HG03196 (cell line): ENCODE measurements around the gene MFSD1.
A peak's percentile ranks its signal among the peaks of the same experiment; 100 is the strongest.

Experiments used
- ATAC-seq: cut with Tn5 transposase; IDR thresholded peaks from one replicate; pipeline ENCODE4 v1.9.1; 2021; ENCODE audit not compliant: unreplicated experiment

MFSD1 gene

GRCh38 chr3:158801696-158802408 is at the start of gene MFSD1:
Gene MFSD1, plus strand, starts transcription at chr3:158802054. Its CDS starts 99 bp downstream, at chr3:158802153.
- peak; percentile 99 for ATAC-seq

- no peak for ATAC-seq
Measured at GRCh38 chr3:158753854-158754253, 48.0 kb upstream of the MFSD1 start.

- ATAC-seq: no peak
Measured at GRCh38 chr3:158755421-158755820, 46.4 kb upstream of the MFSD1 start.

- ATAC-seq: no peak
Measured at GRCh38 chr3:158761350-158761749, 40.5 kb upstream of the MFSD1 start.

GRCh38 chr3:158762701-158763100 is 39.2 kb upstream of the MFSD1 start:
- ATAC-seq: no peak

GRCh38 chr3:158763421-158763820 is 38.4 kb upstream of the MFSD1 start:
- no peak for ATAC-seq

- no peak for ATAC-seq
Measured at GRCh38 chr3:158765518-158766205, 36.2 kb upstream of the MFSD1 start.

GRCh38 chr3:158766364-158766763 is 35.5 kb upstream of the MFSD1 start:
- no peak for ATAC-seq

GRCh38 chr3:158768361-158768787 is 33.5 kb upstream of the MFSD1 start:
- ATAC-seq: no peak

- ATAC-seq: no peak
Measured at GRCh38 chr3:158768881-158769543, 32.8 kb upstream of the MFSD1 start.

- ATAC-seq: no peak
Measured at GRCh38 chr3:158769549-158769948, 32.3 kb upstream of the MFSD1 start.

- no peak for ATAC-seq
Measured at GRCh38 chr3:158769952-158770740, 31.7 kb upstream of the MFSD1 start.

- no peak for ATAC-seq
Measured at GRCh38 chr3:158770741-158771350, 31.0 kb upstream of the MFSD1 start.

GRCh38 chr3:158771577-158771976 is 30.3 kb upstream of the MFSD1 start:
- no peak for ATAC-seq

GRCh38 chr3:158771982-158772381 is 29.9 kb upstream of the MFSD1 start:
- ATAC-seq: no peak

GRCh38 chr3:158773166-158773565 is 28.7 kb upstream of the MFSD1 start:
- no peak for ATAC-seq

- no peak for ATAC-seq
Measured at GRCh38 chr3:158773845-158774830, 27.7 kb upstream of the MFSD1 start.

GRCh38 chr3:158774965-158775364 is 26.9 kb upstream of the MFSD1 start:
- ATAC-seq: no peak
